Activated T-helper 1 cell treated with Interleukin-2 at 50 U/mL for 16 hours (primary cell): ENCODE measurements around the gene LCAT.
A peak's percentile ranks its signal among the peaks of the same experiment; 100 is the strongest.

ENCODE experiments used
- DNase-seq: peaks from one replicate; pipeline ENCODE4 v3.0.0-alpha.2; 2020; ENCODE audit warnings: low read depth

LCAT gene

DNA sequence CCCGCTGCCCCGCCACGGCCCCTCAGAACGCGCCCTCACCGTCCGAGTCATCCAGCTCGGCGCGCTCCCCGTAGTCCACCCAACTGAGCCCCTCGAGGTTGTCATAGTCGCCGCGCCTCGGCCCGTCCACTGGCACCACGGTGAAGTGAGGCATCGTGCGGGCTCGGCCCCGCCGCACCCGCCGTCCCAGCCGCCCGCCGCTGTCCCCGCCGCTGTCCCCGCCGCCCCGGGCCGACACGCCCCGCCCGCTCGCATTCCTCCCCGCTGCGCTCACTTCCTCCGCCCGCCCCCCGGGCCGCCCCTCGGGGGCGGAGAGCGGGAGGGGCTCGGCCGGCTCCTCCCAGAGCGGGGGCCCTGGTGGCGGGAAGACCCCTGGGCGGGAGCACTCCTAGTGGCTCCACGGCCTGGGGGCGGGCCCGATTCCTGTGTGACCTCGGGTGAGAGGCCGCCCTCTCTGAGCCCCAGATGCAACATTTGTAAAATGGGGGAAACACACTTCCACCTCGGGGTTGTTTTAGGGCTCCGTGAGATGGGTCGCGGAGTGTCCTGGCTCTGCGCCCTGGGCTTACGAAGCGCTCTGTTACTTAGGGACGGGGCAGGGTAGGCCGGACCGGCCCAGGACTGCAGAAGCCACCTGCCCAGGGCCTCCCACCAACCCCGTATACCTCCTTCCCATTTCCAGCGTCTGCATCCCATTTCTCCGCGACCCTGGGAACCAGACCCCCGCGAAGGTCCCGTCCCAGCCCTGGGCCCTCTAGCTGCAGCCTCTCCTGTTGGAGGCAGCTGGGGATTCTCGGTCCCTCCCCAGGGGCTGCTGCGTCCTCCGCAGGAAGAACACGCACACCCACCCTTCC, 24.7 kb upstream of the LCAT start, which contains the start of gene SLC12A4:
Gene SLC12A4 (minus strand): TSS at position 238 of the 854 bp plus-strand sequence. CDS start 84 bp downstream, at position 154.
- peak; percentile 80 for DNase-seq

DNA sequence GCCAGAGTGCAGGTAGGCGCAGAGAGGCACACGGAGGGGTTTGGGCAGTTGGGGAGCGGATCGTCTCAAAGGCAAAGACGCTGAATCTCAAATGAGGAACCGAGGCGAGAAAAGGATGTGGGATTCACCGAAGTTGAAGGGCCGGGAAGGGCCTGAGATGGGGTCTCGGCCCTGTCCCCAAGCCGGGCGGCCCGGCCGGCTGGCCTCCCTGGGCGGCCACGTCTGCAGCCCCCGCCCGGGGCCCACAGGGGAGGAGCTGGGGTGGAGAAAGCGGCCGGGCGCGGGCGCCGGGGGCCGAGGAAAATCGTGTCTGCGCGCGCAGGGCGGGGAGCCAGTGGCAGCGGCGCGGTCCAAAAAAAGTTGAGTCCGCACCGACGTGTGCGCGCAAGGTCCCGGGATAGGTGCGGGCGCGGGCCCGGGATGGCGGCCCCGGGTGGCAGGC, 24.1 kb upstream of the LCAT start:
- DNase-seq, result no peak

- no peak for DNase-seq
Measured at GRCh38 chr16:67967183-67967957, 23.4 kb upstream of the LCAT start.

GRCh38 chr16:67966549-67967182, 22.7 kb upstream of the LCAT start:
- DNase-seq, result no peak

GRCh38 chr16:67965668-67966548, 22.0 kb upstream of the LCAT start:
- DNase-seq, result no peak

DNA sequence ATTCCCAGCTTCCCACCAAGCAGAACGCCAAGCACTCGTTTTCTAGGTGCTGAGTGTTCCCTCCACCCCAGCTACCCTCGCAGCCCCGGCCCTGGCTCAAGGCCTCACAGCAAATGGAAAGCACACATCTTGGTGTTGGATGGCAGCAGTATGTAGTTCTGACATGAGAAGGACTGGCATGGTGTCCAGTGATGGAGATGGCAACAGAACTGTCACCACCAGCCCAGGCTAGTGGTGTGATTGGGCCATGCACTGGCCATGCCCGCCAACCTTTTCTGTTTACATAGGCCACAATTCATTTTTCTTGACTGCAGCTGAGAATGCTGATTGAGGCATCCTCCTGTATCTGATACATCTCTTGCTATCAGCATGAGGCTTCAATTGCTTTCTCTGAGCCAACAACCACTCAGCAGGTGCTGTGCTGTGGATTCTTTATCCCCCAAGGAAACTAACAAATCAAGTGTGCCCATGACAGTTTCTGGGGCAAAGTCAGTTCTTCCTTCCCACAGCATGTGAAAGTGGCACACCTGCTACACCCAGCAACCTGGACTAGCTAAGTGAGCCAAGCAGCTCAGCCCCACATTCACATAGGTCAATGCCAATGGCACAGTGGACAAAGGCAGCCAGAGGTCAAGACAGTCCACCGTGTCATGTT, 20.7 kb upstream of the LCAT start:
- no peak for DNase-seq

- DNase-seq, result no peak
Measured at GRCh38 chr16:67963662-67964321, 19.9 kb upstream of the LCAT start.

DNA sequence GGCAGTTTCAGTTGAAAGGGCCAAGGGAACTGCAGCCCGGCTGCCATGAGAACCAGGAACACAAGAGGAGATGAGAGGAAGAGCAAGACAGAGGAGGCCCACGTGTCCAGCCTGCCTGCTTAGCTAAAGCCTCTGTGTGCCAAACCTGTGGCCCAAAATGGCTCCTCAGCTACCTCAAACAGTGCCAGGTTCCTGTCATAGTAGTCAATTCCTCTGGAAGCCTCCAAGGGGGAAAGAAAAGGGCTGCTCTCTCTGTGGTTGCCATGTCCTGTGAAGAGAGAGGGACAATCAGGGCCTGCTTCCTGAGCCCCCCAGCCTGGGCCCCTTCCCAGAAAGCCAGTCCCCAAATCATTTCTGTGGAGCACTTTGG, 19.4 kb upstream of the LCAT start:
- no peak for DNase-seq

GRCh38 chr16:67962135-67962534, 18.2 kb upstream of the LCAT start:
- DNase-seq, result no peak

GRCh38 chr16:67961551-67961957, 17.6 kb upstream of the LCAT start:
- no peak for DNase-seq

GRCh38 chr16:67959536-67960329, 15.8 kb upstream of the LCAT start:
- no peak for DNase-seq

- DNase-seq, result no peak
Measured at GRCh38 chr16:67957622-67958021, 13.7 kb upstream of the LCAT start.

DNA sequence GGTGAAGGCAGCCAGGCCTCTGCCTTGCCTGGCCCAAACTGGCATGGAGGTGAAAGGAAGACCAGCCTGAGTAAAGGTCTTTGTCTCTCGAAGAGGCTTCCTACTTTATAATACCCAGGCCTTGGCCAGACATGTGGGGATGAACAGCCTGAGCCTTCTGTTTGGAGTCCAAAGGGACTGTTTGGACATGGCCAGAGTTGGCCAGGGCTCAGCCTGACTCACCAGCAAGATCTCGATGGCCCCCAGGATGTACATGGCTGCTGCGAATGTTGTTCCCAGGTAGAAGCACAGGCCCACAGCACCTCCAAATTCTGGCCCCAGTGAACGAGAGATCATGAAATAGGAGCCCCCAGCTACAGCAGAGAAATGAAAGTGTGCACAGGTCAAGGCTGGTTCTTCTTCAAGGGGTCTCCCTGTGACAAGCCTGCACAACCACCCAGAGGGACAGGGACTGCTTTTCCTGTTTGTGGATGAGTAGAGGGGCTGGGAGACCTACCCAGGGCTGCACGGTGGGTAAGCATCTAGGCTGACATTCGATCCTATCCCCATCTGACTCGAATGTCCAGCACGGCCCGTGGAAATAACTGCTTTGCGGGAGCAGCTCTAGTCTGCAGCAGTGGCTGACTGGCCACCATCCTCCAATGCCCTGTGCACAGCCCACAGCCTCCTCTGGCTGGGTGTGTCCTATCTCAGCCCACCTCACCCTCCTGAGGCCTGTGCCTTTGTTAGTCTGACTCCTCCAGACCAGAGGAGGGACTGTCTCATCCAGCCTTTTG, 10.7 kb upstream of the LCAT start:
- no peak for DNase-seq

- DNase-seq, result no peak
Measured at GRCh38 chr16:67953641-67954375, 9.9 kb upstream of the LCAT start.

- DNase-seq, result no peak
Measured at GRCh38 chr16:67951485-67951884, 7.6 kb upstream of the LCAT start.

GRCh38 chr16:67950335-67950843, 6.5 kb upstream of the LCAT start:
- DNase-seq, result no peak

DNA sequence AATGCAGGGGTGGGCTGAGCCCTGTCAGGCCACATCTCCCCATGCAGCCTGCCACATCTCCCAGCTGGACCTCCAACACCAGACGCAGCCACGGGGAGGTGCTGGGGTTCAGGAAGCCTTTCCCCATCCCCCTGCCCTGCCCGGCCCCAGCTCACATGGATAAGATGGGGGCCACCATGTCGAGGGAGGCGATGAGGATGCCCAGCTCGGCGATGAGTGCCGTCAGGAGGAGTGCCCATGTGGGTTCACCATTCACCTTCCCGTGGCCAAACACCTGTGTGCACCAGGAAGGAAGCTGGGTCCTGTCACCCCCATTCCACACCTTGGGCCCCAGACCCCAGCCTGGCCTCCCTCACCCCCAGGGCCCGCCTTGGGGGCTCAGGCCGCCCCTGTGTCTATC, 5.7 kb upstream of the LCAT start:
- DNase-seq, result no peak

DNA sequence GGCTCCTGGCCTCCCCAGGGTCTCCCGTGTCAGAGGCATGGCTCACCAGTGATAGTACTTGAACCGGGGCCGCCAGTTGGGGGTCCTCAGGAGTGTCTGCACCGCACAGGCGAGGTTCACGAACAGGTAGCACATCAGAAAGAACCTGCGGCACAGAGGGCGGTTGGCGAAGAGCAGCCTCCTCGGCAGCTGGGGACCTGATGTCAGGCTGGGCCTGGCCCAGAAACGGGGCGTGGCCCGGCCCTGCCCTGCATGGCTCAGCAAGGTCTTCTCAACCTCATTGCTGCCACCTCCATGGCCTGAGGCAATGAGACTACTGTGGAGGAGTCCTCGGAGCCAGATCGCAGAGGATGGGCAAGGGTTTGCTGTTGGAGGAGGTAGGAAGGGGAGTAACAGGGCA, 4.1 kb upstream of the LCAT start:
- no peak for DNase-seq
